VCaP (cell line): Measurements from ENCODE around the gene ROR1.

Experiments
- H3K27ac ChIP-seq: fragments of 450-650 bp; 2 replicates; pipeline ENCODE4 v1.5.1; 2017
- CTCF ChIP-seq: fragments of 450-650 bp; conservative IDR thresholded peaks from 2 replicates; pipeline ENCODE4 v1.5.1; 2017; ENCODE audit warnings: mild to moderate bottlenecking, moderate library complexity

The ROR1 gene

GRCh38 chr1:64001038-64001437 is 227.2 kb downstream of the ROR1 start:
- no peak overlapping the region for H3K27ac ChIP-seq
- TF ChIP-seq CTCF, result no peak

- no peak for TF ChIP-seq CTCF
- H3K27ac ChIP-seq, result peak overlapping the region; percentile 90; the same call in 1 of the 2 replicates
Observed at GRCh38 chr1:64004451-64005025, 230.7 kb downstream of the ROR1 start.

- peak overlapping the region; percentile 90 for H3K27ac ChIP-seq
- no peak for TF ChIP-seq CTCF
Observed at GRCh38 chr1:64005801-64006200, 232.0 kb downstream of the ROR1 start.

GRCh38 chr1:64006276-64007051 is 232.6 kb downstream of the ROR1 start:
- no peak for TF ChIP-seq CTCF
- H3K27ac ChIP-seq, result peak overlapping the region; percentile 90

GRCh38 chr1:64010316-64010715 is 236.5 kb downstream of the ROR1 start:
- TF ChIP-seq CTCF, result no peak
- no peak overlapping the region for H3K27ac ChIP-seq

- no peak overlapping the region for H3K27ac ChIP-seq
- TF ChIP-seq CTCF, result no peak
Observed at GRCh38 chr1:64013395-64013794, 239.6 kb downstream of the ROR1 start.

GRCh38 chr1:64019818-64020217 is 246.0 kb downstream of the ROR1 start:
- TF ChIP-seq CTCF, result no peak
- H3K27ac ChIP-seq, result no peak overlapping the region
